Osteoblast (primary cell): ENCODE data around the gene OR56B4. TPM values are rescaled to one million over a fixed set of nuclear protein-coding genes. Genes with fewer than 3 reads are reported as not detected.
"Not testable (repeated sequence)": the region's sequence is repeated elsewhere in the genome, so short reads cannot be mapped to it uniquely, and the experiment has no call there.

ENCODE experiments used
- DNase-seq: peaks from one replicate; pipeline ENCODE4 v3.0.0; 2011; ENCODE audit warnings: low spot score, mixed read lengths; ENCODE audit not compliant: insufficient read length; ENCODE audit errors: missing footprints
- H2AFZ ChIP-seq: 2 replicates; pipeline ENCODE4 v1.6.0; 2011; ENCODE audit warnings: mild to moderate bottlenecking, low read length
- H3K27ac ChIP-seq: 2 replicates; pipeline ENCODE4 v1.5.1; 2011; ENCODE audit warnings: mild to moderate bottlenecking, low read depth, low read length, moderate library complexity
- H3K27me3 ChIP-seq: 2 replicates; pipeline ENCODE4 v1.6.0; 2012; ENCODE audit warnings: mild to moderate bottlenecking, control low read depth, inconsistent platforms, low read length, moderate library complexity; ENCODE audit not compliant: insufficient read depth
- H3K36me3 ChIP-seq: 2 replicates; pipeline ENCODE4 v1.5.1; 2011; ENCODE audit warnings: mild to moderate bottlenecking, low read length, control low read depth, moderate library complexity; ENCODE audit not compliant: insufficient read depth
- H3K4me1 ChIP-seq: 2 replicates; pipeline ENCODE4 v1.5.1; 2011; ENCODE audit warnings: mild to moderate bottlenecking, low read length, control low read depth, moderate library complexity; ENCODE audit not compliant: insufficient read depth
- H3K4me2 ChIP-seq: 2 replicates; pipeline ENCODE4 v1.6.0; 2011; ENCODE audit warnings: mild to moderate bottlenecking, low read length; ENCODE audit not compliant: insufficient read depth
- H3K4me3 ChIP-seq: fragments of 200-600 bp; sonication (generic); 3 replicates; pipeline ENCODE4 v1.5.1; 2012; ENCODE audit warnings: mild to moderate bottlenecking, low read length, inconsistent platforms; ENCODE audit not compliant: insufficient read depth
- H3K79me2 ChIP-seq: 2 replicates; pipeline ENCODE4 v1.6.0; 2012; ENCODE audit warnings: mild to moderate bottlenecking, low read length, control low read depth, inconsistent platforms; ENCODE audit not compliant: insufficient read depth
- H3K9me3 ChIP-seq: 2 replicates; pipeline ENCODE4 v1.5.1; 2011; ENCODE audit warnings: low read depth, low read length, control low read depth
- H4K20me1 ChIP-seq: 2 replicates; pipeline ENCODE4 v1.6.0; 2012; ENCODE audit warnings: mild to moderate bottlenecking, low read length, control low read depth; ENCODE audit not compliant: insufficient read depth
- CTCF ChIP-seq: IDR thresholded peaks from 2 replicates; pipeline ENCODE4 v1.5.1; 2011; ENCODE audit warnings: mild to moderate bottlenecking, low read depth, low read length, moderate library complexity; ENCODE audit errors: extremely low read depth
- total RNA-seq: library from RNA; depleted of rRNA; stranded (reverse); fragments of >200 nt; gene quantifications from 2 replicates; pipeline ENCODE4 v1.2.3, GENCODE V29; 2012

The OR56B4 gene
- total RNA-seq, 1 donor: not detected

GRCh38 chr11:6142936-6143335, 35.5 kb downstream of the OR56B4 start:
- Histone ChIP-seq H3K9me3 (no peaks in the 10 kb centered on the region), H4K20me1 (no peaks in the 10 kb centered on the region), H3K27me3 (no peaks in the 10 kb centered on the region), H3K36me3 (no peaks in the 10 kb centered on the region), H3K4me1 (no peaks in the 10 kb centered on the region), H3K4me2 (no peak overlapping the region), H2AFZ (no peak overlapping the region), H3K4me3 (no peak overlapping the region), H3K79me2 (no peaks in the 10 kb centered on the region), H3K27ac (no peak overlapping the region)
- no peak for TF ChIP-seq CTCF
- DNase-seq: no peak

GRCh38 chr11:6143737-6144136, 36.3 kb downstream of the OR56B4 start:
- not testable (repeated sequence) for H3K79me2 ChIP-seq, H3K36me3 ChIP-seq

GRCh38 chr11:6151117-6151516, 43.6 kb downstream of the OR56B4 start:
- TF ChIP-seq CTCF: no peak

More at GRCh38 chr11:6143737-6144136, 36.3 kb downstream of the OR56B4 start:
- DNase-seq, H3K4me2 ChIP-seq, H3K9me3 ChIP-seq, H3K27me3 ChIP-seq, H2AFZ ChIP-seq, H3K27ac ChIP-seq, H3K4me1 ChIP-seq, H3K4me3 ChIP-seq, H4K20me1 ChIP-seq: not testable (repeated sequence)

GRCh38 chr11:6152126-6152525, 44.6 kb downstream of the OR56B4 start:
- no peak for DNase-seq
- Histone ChIP-seq H2AFZ (no peak overlapping the region), H4K20me1 (no peaks in the 10 kb centered on the region), H3K4me3 (no peak overlapping the region), H3K27me3 (no peaks in the 10 kb centered on the region), H3K36me3 (no peaks in the 10 kb centered on the region), H3K27ac (no peak overlapping the region), H3K4me2 (no peak overlapping the region), H3K4me1 (no peaks in the 10 kb centered on the region), H3K9me3 (no peaks in the 10 kb centered on the region), H3K79me2 (no peaks in the 10 kb centered on the region)
- no peak for TF ChIP-seq CTCF

More at GRCh38 chr11:6151117-6151516, 43.6 kb downstream of the OR56B4 start:
- Histone ChIP-seq H3K4me3 (no peak overlapping the region), H3K4me1 (no peaks in the 10 kb centered on the region), H3K36me3 (no peaks in the 10 kb centered on the region), H3K4me2 (no peak overlapping the region), H4K20me1 (no peaks in the 10 kb centered on the region), H3K27ac (no peak overlapping the region), H2AFZ (no peak overlapping the region), H3K27me3 (no peaks in the 10 kb centered on the region), H3K9me3 (no peaks in the 10 kb centered on the region), H3K79me2 (no peaks in the 10 kb centered on the region)
- DNase-seq: no peak
